Neutrophil (primary cell): ENCODE results near the gene CTBP2.
A peak's percentile ranks its signal among the peaks of the same experiment; 100 is the strongest.

Experiments used
- H3K27ac ChIP-seq: fragments of 200-600 bp; sonication (generic); 2 replicates; pipeline ENCODE4 v1.5.1; 2016; ENCODE audit warnings: mild to moderate bottlenecking, moderate library complexity
- H3K27me3 ChIP-seq: fragments of 200-600 bp; sonication (generic); 2 replicates; pipeline ENCODE4 v1.6.0; 2016; ENCODE audit warnings: mild to moderate bottlenecking
- H3K36me3 ChIP-seq: fragments of 200-600 bp; sonication (generic); 2 replicates; pipeline ENCODE4 v1.5.1; 2017
- H3K4me1 ChIP-seq, 2 experiments: fragments of 200-600 bp in 1 of 2; sonication (generic) in 1 of 2; 1 replicate in 1 of 2; 2 replicates in 1 of 2; pipeline versions ENCODE4 v1.5.1 to v1.6.1; 2013 to 2016; ENCODE audit warnings: low read depth in 1 of 2, low read length in 1 of 2, mild to moderate bottlenecking in 1 of 2, moderate library complexity in 1 of 2; ENCODE audit not compliant: control insufficient read depth in 1 of 2, insufficient read depth in 1 of 2
- H3K4me3 ChIP-seq, 2 experiments: fragments of 200-600 bp in 1 of 2; sonication (generic) in 1 of 2; 1 replicate in 1 of 2; 2 replicates in 1 of 2; pipeline ENCODE4 v1.5.1; 2013 to 2016; ENCODE audit warnings: low read depth in 1 of 2, low read length in 1 of 2, mild to moderate bottlenecking in 1 of 2, moderate library complexity in 1 of 2
- H3K9me3 ChIP-seq: fragments of 200-600 bp; sonication (generic); 2 replicates; pipeline ENCODE4 v1.5.1; 2016
- TF ChIP-seq, protein P1 (sequence below): fragments of 200-600 bp; sonication (generic); IDR thresholded peaks from 2 replicates; pipeline ENCODE4 v1.5.1; 2016; ENCODE audit warnings: antibody characterized with exemption

CTBP2 gene

DNA sequence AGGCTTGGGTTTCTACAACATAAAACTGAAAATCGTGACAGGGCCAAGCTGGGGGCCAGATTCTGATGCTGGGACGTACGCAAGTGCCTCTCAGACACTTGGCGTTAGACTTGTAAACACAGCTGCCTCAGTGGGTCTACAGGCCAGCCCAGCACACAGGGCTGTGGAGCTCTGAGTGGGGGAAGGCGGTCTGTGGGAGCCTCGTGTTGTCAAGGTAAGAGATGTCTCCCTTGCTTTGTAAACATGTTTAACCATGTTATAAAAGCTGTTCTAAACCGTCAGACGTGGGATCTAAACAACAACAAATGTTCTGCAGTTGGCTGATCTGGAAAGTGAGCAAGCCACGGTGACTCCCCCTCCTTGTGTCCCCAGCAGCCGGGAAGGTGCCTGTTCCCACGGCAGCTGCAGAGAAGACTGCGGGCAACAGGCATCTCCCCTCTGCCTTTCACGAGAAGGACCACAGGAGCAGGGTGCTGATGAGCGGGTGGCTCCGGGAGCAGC is 150.7 kb downstream of the CTBP2 start:
- H3K27ac ChIP-seq = peak overlapping the region; percentile 88
- TF ChIP-seq, protein P1, sequence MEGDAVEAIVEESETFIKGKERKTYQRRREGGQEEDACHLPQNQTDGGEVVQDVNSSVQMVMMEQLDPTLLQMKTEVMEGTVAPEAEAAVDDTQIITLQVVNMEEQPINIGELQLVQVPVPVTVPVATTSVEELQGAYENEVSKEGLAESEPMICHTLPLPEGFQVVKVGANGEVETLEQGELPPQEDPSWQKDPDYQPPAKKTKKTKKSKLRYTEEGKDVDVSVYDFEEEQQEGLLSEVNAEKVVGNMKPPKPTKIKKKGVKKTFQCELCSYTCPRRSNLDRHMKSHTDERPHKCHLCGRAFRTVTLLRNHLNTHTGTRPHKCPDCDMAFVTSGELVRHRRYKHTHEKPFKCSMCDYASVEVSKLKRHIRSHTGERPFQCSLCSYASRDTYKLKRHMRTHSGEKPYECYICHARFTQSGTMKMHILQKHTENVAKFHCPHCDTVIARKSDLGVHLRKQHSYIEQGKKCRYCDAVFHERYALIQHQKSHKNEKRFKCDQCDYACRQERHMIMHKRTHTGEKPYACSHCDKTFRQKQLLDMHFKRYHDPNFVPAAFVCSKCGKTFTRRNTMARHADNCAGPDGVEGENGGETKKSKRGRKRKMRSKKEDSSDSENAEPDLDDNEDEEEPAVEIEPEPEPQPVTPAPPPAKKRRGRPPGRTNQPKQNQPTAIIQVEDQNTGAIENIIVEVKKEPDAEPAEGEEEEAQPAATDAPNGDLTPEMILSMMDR = no peak
- peaks cover 45% of the 10 kb centered on the region for H3K36me3 ChIP-seq
- H3K9me3 ChIP-seq = no peaks in the 10 kb centered on the region
- no peak overlapping the region for H3K4me3 ChIP-seq
- peaks cover 20 to 25% of the 10 kb centered on the region in 2 experiments for H3K4me1 ChIP-seq
- no peaks in the 10 kb centered on the region for H3K27me3 ChIP-seq

DNA sequence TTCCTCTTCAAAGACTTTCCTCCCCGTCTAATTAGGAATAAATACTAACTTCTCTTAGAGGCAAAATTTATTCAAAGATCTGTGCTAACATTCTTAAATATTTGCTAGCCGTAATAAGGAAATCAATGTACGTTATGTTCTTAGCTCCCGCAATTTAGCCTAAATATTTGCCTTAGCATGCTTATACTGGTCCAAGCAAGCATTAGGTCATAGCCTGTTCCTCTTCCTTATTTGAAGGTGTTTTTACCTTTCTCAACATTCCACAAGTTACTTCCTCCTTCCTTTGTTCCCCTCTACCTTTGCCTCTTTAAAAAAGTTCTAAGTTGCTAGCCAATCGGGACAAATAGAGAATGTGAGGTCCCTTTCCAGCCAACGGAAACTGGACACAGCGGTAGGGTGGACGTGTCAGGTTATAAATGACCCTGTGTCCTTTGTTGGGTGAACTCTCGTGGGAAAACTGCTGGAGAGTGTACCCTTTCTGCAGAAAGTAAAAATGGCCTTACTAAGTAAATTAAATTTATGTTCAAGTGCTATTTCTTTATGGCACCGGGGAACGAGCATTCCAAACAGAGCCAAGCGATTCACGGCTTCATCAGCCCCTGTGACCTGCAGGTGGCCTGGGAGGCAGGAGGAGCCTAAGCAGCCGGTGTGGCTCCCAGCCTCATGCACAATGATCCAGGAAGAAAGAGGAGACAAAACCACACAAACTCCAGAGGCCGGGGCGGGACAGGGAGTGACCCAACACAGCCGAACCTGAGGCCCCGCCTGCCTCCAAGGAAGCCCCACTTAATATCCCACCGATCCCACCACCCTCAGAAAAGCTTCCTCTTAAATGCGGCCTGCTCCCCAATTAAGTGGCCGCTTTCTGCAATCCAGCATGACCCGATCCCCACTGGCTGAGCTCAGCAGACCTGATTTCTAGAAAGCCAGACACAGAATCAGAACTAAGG is 151.4 kb downstream of the CTBP2 start:
- peak overlapping the region; percentile 88 for H3K27ac ChIP-seq
- H3K36me3 ChIP-seq = peaks cover 52% of the 10 kb centered on the region
- H3K4me1 ChIP-seq = peaks cover 20 to 25% of the 10 kb centered on the region in 2 experiments
- TF ChIP-seq, protein P1 = no peak
- H3K27me3 ChIP-seq = no peaks in the 10 kb centered on the region
- H3K9me3 ChIP-seq = no peaks in the 10 kb centered on the region
- peak overlapping the region in 1 of 2 experiments; percentile 38 for H3K4me3 ChIP-seq

DNA sequence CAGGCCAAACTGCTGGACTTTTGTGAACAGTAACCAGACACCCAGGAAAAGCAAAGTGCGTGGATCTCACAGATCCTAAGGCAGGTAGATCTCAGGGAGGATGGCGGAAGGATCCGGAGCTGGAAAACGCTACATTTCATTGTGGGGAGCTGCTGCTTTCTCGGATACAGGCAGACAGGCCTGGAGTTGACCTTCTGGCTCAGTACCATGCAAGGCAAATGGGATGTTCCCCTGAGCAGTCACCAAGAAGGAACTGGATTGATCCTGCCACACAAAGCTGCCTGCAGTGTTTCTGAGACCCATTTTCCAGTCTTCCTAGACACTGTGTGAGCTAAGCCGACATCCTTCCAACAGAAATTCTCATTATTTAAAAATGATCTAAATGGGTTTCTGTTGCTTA is 152.9 kb downstream of the CTBP2 start:
- Histone ChIP-seq H3K9me3 (no peaks in the 10 kb centered on the region), H3K4me3 (no peak overlapping the region), H3K36me3 (peaks cover 56% of the 10 kb centered on the region), H3K27ac (peak overlapping the region; percentile 88), H3K27me3 (no peaks in the 10 kb centered on the region), H3K4me1 (peaks cover 20 to 25% of the 10 kb centered on the region in 2 experiments)
- TF ChIP-seq, protein P1 = no peak

DNA sequence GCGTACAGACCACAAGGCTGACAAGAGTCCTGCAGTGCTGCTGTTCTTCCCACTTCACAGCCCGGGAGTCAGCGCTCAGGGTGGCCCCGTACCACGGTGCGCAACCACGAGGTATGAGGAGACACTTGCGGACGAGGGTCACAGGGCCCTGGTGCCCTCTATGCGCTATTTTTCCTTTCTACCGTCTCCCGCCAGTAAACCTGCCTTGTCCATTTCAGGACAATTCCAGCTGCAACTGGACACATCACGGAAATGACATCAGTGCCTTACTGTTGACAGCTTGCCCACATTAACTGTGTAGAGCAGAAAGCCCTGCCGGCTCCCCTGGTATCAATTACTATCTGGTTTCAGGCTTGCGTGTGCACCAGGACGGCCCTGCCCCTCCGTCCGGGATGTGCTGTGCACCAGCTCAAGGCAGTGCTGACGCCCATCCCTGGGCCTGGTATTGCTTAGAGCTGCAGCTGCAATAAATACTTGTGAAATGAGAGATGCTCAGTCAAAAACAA is 153.4 kb downstream of the CTBP2 start:
- Histone ChIP-seq H3K9me3 (no peaks in the 10 kb centered on the region), H3K27me3 (no peaks in the 10 kb centered on the region), H3K36me3 (peaks cover 56% of the 10 kb centered on the region), H3K4me1 (peaks cover 20 to 25% of the 10 kb centered on the region in 2 experiments), H3K27ac (peak overlapping the region; percentile 88), H3K4me3 (no peak overlapping the region)
- TF ChIP-seq, protein P1 = no peak

DNA sequence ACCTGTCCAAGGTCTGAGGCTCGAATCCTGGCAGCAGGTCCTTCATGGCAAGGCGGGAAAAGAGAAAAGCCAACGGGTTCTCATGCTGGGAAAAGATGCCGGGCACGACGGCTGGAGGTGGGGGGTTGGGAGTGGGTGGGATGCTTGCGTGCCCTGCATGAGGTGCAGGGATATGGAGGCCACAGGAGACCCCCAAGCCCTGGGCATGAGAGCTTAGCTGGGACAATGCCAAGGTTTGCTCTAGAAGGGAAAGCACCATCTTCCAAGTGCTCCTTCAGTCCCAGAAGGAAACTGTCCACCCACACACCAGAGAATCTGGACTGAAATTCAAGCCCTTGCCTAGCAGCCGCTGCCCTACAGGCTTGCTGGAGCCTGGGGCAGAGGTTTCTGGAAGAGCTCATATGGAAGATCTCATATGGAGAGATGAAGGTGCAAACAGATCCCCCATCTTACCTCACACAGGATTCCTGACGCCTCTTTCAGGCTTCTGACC is 154.1 kb downstream of the CTBP2 start:
- TF ChIP-seq, protein P1 = no peak
- H3K36me3 ChIP-seq = peaks cover 56% of the 10 kb centered on the region
- H3K27ac ChIP-seq = no peak overlapping the region
- H3K27me3 ChIP-seq = no peaks in the 10 kb centered on the region
- peaks cover 20 to 25% of the 10 kb centered on the region in 2 experiments for H3K4me1 ChIP-seq
- H3K4me3 ChIP-seq = no peak overlapping the region
- H3K9me3 ChIP-seq = no peaks in the 10 kb centered on the region
